ENCODE measurements around the gene TF.

TF gene

GRCh38 chr3:133820889-133821675 is 74.9 kb downstream of the TF start:
- no peak for DNase-seq

DNA sequence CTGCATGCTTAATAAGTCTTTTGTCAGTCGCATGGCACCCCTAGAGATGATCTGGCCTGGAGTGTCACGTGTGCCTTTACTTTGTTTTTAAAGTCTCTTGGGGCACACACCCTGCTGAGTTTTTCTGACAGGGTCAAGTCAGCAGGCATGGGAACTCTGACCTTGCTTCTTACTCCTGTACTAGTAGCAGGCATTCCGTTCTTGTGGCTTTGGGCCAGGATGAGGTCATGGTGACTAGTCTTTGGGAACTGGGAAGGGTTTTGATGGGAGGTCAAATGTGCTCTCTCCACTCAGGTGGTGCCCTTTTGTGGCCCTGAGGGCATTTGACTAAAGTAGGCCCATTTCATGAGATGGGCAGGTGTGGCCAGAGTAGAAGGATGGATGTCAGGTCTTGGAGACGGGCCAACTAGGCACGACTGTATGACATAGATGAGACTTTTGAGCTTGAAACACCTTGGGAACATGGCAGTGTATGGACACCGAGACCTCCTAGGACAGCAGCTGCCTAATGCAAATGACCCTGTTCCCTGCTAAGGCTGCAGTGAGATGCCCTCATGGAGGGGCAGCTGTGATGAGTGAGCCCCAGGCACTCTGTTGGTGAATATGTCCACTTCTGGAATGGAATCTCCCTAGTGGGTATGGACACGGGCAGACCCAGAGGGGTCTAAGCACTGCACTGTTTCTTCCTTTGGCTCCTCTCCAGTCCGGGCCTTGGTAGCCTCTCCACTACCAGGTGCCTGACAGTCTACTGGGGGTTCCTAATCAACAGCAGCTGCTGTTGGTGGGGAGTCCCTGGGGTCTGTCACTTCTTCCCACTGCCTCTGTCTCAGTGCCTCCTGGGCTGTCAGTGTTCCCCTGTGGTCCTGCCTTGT is 75.8 kb downstream of the TF start:
- DNase-seq = peak in 1 of 2 experiments; percentile 21

DNA sequence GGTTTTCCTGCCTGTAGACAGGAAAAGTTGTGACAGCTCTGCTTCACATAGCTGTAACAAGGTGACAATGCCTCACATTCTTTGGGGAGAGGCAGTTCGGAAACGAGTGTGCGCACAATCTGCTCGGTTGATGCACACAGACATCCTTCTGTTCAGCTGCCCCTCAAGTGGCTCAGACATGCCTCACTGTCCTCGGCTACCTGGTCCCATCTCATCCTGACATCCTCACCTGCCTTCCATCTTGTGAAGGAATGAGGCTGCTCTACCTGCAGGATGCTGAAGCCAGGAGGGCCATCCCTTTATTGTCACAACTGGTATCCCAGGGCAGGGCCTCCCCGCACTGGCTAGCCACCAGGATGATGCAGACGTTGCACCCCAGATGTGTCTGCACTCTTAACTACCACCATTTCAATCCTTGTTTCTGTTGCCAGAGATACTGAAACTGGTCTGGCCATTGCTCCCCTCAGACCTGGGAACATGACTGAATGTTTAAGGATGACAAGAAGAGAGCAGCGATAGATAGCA is 78.8 kb downstream of the TF start:
- no peak for DNase-seq

GRCh38 chr3:133825969-133826727 is 80.0 kb downstream of the TF start:
- DNase-seq = no peak

- no peak for DNase-seq
These were observed 80.9 kb downstream of the TF start for GRCh38 chr3:133827136-133827535.

GRCh38 chr3:133827684-133828083 is 81.5 kb downstream of the TF start:
- DNase-seq = no peak

DNA sequence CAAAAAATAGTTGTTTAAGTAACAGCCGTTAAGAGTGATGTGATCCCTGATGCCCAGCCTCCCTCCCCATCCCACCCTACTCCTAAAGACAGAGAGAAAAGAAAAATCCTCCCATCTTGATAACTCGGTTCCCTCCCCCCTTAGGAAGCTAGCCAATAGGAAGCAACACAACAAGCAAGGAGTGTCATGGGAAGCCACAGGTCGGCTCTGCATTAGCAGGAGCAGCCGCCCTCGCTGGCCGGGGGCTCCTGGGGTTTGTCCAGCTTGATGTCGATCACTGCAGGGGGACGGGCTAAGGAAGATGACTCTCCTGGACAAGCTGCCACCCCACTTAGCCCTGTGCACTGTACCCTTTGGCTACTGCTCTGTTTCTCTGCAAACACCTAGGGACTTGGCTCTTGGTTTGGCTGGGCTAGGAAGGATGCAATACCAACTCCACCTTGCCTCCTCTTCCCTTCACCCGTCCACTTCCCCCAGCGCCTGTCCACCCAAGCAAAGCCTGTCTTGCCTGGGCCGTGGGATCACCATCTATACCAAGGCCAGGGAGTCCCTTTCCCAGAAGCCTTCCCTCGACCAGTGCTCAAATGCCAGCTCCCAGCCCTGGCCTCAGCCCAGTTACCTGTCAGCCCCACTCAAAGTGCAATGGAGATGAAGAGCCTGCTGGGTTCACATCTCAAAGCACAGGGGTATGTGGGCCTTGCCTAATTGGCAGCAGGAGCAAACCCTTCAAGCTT is 82.5 kb downstream of the TF start:
- DNase-seq = no peak

DNA sequence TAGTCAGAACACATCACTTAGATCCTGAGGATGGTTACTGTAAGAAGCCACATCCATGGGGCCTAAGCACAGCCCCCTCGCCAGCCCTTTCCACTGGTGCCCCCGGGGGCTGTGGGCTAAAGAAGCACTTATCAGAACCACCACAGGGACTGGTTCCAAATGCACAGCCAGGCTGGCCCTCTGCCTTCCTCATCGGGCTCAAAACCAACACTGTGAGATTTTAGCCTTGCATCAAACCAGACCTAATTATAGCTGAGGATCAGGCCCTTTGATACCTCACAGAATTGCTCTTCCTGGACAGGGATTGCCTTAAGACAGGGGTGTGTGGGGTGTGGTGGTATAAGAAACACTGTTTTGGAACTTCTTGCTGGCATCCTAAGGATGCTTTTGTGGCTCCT is 83.1 kb downstream of the TF start:
- DNase-seq = no peak

GRCh38 chr3:133830071-133830470 is 83.9 kb downstream of the TF start:
- DNase-seq = no peak

DNA sequence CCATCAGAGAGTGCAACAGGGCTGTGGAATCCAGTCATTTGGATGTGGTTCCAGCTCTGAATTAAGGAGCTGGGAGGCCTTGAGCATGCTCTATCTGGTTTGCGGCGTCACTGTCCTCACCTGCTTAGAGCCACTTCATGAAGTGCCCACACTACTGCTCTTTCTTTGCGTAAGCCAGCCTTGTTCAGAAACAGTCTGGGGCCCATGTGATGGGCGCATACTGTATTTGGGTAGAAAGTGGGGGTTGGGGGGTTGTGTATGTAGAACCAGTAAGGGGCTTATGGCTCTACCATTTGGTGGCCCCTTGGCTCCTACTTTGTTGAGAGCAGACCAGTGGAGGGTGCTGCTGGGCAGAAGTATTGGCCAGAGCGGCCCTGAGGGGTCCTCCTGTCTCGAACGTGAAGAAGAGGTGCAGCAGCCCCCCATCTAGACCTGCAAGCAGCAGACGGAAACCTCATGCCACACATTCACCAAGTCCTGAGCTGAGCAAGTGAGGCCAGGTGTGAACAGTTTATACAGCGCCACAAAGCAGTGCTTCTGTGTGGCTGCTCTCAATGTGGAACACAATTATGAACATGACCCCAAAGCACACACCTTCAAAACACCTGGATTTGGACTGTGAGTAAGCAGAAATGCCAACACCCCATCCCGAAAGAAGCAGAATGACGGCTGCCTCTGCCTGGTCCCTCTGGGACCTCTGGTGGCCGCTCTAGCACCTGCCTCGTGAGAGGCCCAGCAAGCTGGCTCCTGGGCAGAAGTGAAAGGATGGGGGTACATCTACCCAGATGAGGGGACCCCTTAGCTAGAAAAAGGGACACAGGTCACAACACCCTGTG is 86.0 kb downstream of the TF start:
- DNase-seq = no peak

GRCh38 chr3:133832802-133833144 is 86.6 kb downstream of the TF start:
- no peak for DNase-seq

- DNase-seq = no peak
These were observed 87.1 kb downstream of the TF start for GRCh38 chr3:133833267-133833666.

GRCh38 chr3:133833880-133834620 is 87.9 kb downstream of the TF start:
- no peak for DNase-seq

DNA sequence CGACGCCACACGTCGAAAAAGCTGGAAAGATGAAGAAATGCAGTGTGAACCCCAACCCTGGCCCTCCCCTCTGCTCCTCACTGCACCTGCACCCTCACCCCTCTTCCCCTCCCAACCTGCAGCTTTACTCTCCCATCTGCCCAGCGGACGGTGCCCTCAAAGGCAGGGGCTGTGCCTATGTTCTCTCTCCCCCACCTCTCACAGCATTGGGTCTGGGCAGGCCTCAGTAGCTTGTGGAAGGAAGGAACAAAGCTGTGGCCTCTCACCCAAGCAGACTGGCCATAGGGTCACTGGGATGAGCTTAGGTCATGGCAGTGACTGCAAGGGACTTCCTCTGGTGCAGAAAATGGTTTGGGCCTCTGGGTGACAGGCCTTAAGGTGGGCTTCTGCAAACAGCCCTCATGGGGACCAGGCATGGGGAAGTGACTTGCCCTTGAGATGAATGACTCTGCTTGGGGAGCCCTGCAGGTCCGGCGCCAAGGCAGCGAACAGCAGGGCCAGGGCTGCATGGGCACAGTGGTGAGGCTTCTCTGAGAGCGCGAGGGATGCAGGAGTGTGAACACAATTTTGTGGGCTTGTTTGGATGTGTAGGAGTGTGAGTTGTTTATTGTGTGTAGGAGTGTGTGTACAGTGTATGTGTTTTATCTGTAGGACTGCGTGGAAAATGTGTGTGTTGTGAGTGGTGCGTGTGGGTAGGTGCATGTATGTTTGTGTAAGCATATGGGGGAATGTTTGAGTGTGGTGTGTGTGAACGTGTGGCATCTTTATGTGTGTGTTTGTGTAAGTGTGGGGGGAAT is 88.6 kb downstream of the TF start:
- no peak for DNase-seq

DNA sequence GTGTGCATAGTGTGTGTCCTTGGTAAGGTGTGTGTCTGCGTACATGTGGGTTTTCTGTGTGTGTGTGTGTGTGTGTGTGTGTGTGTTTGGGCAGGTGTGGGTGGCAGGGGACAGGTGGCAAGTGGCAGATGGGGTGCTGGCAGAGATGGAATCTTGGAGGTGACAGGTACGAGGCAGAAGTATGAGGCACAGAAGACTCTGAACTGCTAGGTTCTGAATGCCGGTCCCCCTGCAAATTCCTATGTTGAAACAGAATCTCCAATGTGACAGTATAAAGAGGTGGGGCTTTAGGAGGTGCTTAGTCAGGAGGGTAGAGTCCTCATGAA is 89.2 kb downstream of the TF start:
- DNase-seq = no peak

- DNase-seq = no peak
These were observed 89.8 kb downstream of the TF start for GRCh38 chr3:133835961-133836360.

DNA sequence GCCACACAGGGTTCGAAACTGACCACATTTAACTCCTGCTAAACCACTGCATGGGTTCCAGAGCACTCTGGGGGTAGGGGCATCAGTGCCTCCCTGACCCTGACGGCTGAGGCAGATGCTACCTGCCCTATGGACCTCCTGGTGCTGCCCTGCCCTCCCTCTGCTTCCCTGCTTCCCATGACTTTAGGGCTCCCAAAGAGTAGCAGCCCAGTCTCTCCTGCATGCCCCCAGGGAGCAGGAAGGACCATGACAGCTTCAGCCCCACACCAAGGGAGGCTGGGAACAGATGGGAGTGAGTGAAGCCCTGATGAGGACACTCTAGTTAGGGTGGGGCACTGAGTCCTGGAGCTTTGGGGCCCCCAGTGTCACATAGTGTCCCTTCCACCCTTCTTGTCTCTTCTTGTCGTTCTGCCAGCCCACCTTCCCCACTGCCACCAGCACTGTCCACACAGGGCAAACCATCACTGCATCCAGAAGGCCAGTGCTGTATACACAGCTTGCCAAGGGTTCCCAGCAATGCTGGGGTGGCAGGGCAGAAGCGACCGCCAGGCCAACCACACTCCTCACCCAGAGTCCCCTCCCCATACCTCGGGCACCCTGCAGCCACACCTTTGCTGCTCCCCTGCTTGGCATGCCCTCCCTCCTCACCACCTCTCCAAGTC is 90.4 kb downstream of the TF start:
- no peak for DNase-seq

DNA sequence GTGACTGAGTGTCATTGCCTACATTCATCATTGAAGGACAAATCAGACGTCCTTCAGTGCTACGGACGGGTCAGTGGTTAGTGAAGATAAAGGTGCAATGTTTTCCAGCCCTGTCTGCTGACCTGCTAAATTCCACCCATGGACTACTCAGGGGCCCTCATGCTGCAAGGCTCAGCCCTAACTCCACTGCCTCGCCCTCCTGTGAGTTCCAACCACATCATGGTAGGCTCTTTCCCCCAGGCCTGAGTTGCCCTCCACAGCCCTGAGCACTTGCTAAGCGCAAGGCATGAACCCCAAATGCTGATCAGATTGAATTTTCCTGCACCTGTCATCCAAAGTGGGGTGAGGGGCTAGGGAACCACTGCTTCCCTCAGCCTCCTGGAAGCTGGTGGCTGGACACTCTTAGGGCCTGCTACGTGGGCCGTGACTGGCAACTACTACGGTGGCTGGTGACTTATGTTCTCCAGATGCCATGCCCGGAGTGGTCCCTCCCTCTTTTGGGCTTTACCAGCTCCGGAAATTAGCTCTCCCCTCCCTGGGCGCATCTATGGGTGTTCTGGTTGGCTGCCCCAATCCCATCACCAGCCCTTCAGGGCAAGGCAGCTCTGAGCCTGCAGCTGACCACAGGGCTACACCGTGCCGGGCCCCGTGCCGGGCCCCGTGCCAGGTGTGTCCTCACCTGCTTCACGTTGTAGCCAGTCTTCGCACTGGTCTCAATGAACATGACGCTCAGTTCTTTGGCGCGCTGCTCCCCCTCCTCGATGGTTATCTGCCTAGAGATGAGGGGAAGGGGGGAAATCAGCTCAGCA is 91.5 kb downstream of the TF start:
- no peak for DNase-seq

- no peak for DNase-seq
These were observed 92.2 kb downstream of the TF start for GRCh38 chr3:133838296-133838789.

All from NCI-H2081 (cell line).